Stimulated activated CD8-positive, alpha-beta memory T cell treated with anti-CD3 and anti-CD28 coated beads, Interleukin-2, amount 100 ng/mL, for 1 hour (primary cell): ENCODE measurements around the gene HINFP.
A peak's percentile ranks its signal among the peaks of the same experiment; 100 is the strongest.
"Not testable (repeated sequence)": the region's sequence is repeated elsewhere in the genome, so short reads cannot be mapped to it uniquely, and the experiment has no call there.

ENCODE experiments used
- DNase-seq, 2 donors: peaks; one replicate each; pipeline ENCODE4 v3.0.0-alpha.2; 2020; ENCODE audit warnings: low read depth in 2 of 2

HINFP gene

GRCh38 chr11:119155733-119156492, 34.5 kb downstream of the HINFP start:
- no peak for DNase-seq

GRCh38 chr11:119156496-119156895, 35.1 kb downstream of the HINFP start:
- no peak for DNase-seq

- DNase-seq, result no peak
These were observed 35.7 kb downstream of the HINFP start for GRCh38 chr11:119157063-119157462.

- DNase-seq, result no peak
These were observed 37.1 kb downstream of the HINFP start for GRCh38 chr11:119158467-119158866.

GRCh38 chr11:119160151-119160550, 38.8 kb downstream of the HINFP start:
- DNase-seq, result no peak

GRCh38 chr11:119161871-119162270, 40.5 kb downstream of the HINFP start:
- DNase-seq, result no peak

GRCh38 chr11:119166368-119167076, 45.1 kb downstream of the HINFP start:
- DNase-seq, result no peak

- not testable (repeated sequence) for DNase-seq
These were observed 45.7 kb downstream of the HINFP start for GRCh38 chr11:119167077-119167458.

- no peak for DNase-seq
These were observed 46.6 kb downstream of the HINFP start for GRCh38 chr11:119167933-119168332.

- peak; percentile 59 to 68 for DNase-seq
These were observed 47.3 kb downstream of the HINFP start, which contains the start of gene NLRX1 for GRCh38 chr11:119168471-119169281. Gene NLRX1 (plus strand): TSS chr11:119168725. CDS start chr11:119171404, 2,679 bp downstream.

GRCh38 chr11:119169282-119169719, 47.9 kb downstream of the HINFP start:
- no peak for DNase-seq

GRCh38 chr11:119172513-119172912, 51.1 kb downstream of the HINFP start:
- no peak for DNase-seq

- no peak for DNase-seq
These were observed 52.1 kb downstream of the HINFP start for GRCh38 chr11:119173453-119173852.

- DNase-seq, result no peak
These were observed 54.2 kb downstream of the HINFP start for GRCh38 chr11:119175493-119176077.

GRCh38 chr11:119178166-119178680, 56.8 kb downstream of the HINFP start:
- DNase-seq, result no peak

- no peak for DNase-seq
These were observed 58.0 kb downstream of the HINFP start for GRCh38 chr11:119179342-119179741.

GRCh38 chr11:119179983-119180382, 58.6 kb downstream of the HINFP start:
- DNase-seq, result no peak

- no peak for DNase-seq
These were observed 59.6 kb downstream of the HINFP start for GRCh38 chr11:119180729-119181676.

- no peak for DNase-seq
These were observed 60.5 kb downstream of the HINFP start for GRCh38 chr11:119181677-119182412.

- DNase-seq, result not testable (repeated sequence)
These were observed 63.0 kb downstream of the HINFP start for GRCh38 chr11:119184399-119184798.
